ENCODE results near the gene LSM3.
A peak's percentile ranks its signal among the peaks of the same experiment; 100 is the strongest.

The LSM3 gene

GRCh38 chr3:14143271-14144225 lies 35.1 kb upstream of the LSM3 start:
- DNase-seq: no peak

DNA sequence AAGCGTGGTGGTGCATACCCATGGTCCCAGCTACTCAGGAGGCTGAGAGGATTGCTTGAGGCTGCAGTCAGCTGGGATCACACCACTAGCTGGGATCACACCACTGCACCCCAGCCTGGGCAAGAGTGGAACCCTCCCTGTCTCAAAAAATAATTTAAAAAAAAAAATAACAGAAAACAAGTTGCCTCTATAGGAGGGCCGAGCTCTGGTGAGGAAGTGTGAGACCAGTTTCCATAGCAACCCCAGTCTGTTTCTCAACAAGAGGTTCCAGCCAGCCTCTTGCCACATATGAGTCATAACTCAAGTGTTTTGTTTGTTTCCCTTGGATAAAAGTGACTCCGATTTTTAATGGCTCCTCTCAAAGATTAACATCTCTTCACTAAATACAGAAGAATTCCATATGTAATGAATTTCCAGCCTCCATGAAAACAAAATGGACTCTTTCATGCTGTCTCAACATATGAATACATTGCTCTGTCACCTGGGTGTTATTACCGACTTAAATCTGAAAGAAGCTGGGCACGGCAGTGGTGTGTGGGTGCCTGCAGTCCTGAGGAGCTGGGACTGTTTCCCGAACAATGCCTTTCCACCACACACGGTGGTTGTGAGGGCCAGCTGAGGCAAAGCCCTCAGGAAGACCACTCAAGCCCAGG lies 34.1 kb upstream of the LSM3 start:
- DNase-seq: peak; percentile 54

- DNase-seq: no peak
Measured at GRCh38 chr3:14145236-14145635, 33.4 kb upstream of the LSM3 start.

GRCh38 chr3:14145670-14146380 lies 32.8 kb upstream of the LSM3 start:
- DNase-seq: no peak

- DNase-seq: no peak
Measured at GRCh38 chr3:14146381-14147065, 32.1 kb upstream of the LSM3 start.

GRCh38 chr3:14147066-14147435 lies 31.6 kb upstream of the LSM3 start:
- DNase-seq: no peak

DNA sequence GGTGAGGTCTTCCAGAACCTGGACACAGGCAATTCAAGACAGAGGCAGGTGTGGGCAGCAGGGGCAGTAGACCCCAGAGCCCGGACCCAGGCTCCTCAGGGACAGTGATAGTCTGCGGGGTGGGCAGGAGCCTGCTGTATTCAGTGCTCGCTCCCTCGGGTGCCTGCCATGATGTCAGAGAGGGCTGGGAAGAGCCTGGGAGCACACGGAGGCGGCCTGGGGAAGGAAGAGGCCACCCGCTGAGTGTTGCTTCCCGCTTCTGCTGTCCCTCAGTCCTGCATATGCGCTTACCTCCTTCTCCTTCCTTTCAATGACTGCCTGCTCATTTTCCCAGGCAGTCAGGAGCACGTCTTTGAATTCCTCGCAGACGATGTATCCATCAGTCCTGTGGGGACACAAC lies 31.0 kb upstream of the LSM3 start:
- no peak for DNase-seq

- no peak for DNase-seq
Measured at GRCh38 chr3:14148041-14148985, 30.3 kb upstream of the LSM3 start.

GRCh38 chr3:14150078-14150477 lies 28.5 kb upstream of the LSM3 start:
- DNase-seq: no peak

- no peak for DNase-seq
Measured at GRCh38 chr3:14150491-14151230, 28.0 kb upstream of the LSM3 start.

- no peak for DNase-seq
Measured at GRCh38 chr3:14151471-14152083, 27.0 kb upstream of the LSM3 start.

DNA sequence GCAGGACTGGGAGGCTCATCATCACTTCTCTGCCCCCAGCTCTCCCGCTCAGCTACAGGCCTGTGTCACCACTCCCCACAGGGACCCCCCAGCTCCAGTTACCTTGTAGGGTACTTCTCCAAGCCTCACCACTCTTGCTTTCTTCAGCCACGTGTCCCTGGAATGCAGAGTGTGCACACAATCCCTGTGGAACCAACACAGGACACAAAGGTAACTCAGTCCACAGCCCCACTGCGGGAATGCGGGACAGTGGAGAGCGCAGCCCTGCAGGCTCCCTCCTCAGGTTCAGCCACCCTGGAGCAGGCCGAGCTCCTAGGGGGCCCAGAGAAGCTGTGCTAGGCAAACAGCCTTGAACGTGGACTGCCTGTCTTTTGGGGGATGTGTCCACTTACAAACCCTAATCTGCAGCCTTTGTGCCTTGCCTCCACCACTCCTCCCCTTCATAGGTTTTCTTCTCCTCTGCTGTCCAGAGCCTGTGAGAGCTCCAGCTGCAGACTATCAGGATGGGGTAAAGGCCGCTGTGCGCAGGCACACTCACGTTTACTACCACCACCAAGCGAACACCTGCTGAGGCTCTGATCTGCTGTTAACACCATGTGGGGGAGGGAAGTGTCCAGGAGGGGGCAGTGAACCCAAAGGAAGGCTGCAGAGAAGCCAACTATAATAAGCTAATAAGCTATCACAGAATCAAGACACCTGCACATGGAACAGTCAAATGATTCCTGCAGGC lies 26.2 kb upstream of the LSM3 start:
- no peak for DNase-seq

DNA sequence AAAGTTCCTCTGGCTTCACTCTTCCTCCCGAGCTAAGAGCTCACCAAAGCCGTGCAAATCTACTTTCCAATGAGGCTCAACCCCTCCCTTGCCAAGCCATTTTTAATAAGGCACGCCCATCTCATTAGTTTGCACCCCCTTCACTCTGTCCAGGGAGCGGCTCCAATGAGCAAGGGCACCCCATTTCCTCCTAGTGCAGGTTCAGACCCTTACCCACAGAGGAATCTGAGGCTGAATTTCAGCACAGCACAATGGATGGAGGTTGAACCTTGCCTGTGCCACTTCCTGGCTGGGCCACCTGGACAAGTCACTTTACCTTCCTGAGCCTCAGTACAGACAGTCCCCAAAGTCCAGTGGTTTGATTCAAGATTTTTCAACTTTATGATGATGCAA lies 25.7 kb upstream of the LSM3 start:
- DNase-seq: no peak

- no peak for DNase-seq
Measured at GRCh38 chr3:14153663-14154062, 25.0 kb upstream of the LSM3 start.

GRCh38 chr3:14154276-14154675 lies 24.3 kb upstream of the LSM3 start:
- no peak for DNase-seq

GRCh38 chr3:14154895-14155440 lies 23.6 kb upstream of the LSM3 start:
- no peak for DNase-seq

DNA sequence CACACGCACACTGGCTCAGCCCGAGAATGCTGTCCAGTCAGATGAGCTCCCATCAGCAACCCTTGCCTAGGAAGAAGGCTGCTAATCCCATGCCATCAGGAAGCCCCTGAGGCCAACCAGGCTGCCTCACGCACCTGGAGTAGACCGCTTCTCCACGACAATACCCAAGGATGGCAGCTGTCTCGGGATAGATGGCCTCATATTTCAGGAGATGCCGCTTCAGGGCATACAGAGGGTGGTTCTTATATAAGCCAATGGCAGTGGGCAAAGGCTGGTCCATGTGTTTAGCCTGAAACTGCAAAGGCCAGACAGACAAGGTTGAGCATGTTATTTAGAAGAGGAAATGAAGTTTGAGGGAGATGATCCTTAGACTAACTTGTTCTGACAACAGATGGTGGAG lies 22.4 kb upstream of the LSM3 start:
- no peak for DNase-seq

- DNase-seq: no peak
Measured at GRCh38 chr3:14156843-14157561, 21.6 kb upstream of the LSM3 start.

GRCh38 chr3:14157951-14158350 lies 20.7 kb upstream of the LSM3 start:
- DNase-seq: no peak

All from NCI-H1092 (cell line).